H1 (cell line): Measurements from ENCODE around the gene NCAM1.

ENCODE experiments used
- EP300 ChIP-seq, 2 experiments: IDR thresholded peaks; 1 replicate in 1 of 2; 2 replicates in 1 of 2; pipeline ENCODE4 v1.6.1; 2011 to 2012; ENCODE audit warnings: low read depth in 2 of 2, low read length in 2 of 2, mild to moderate bottlenecking in 2 of 2, borderline replicate concordance in 1 of 2, inconsistent platforms in 1 of 2, moderate library complexity in 1 of 2
- EZH2 ChIP-seq: fragments of 200-600 bp; sonication (generic); IDR thresholded peaks from 2 replicates; pipeline ENCODE4 v1.7.1; 2012; ENCODE audit warnings: low read depth, mild to moderate bottlenecking, moderate library complexity, low read length, inconsistent platforms; ENCODE audit not compliant: severe bottlenecking
- GTF2F1 ChIP-seq: IDR thresholded peaks from 2 replicates; pipeline ENCODE4 v1.6.1; 2012; ENCODE audit warnings: low read depth, low read length, improper control_type of control experiment, borderline replicate concordance
- JUND ChIP-seq: IDR thresholded peaks from 2 replicates; pipeline ENCODE4 v1.6.1; 2011; ENCODE audit warnings: mild to moderate bottlenecking, improper control_type of control experiment, low read length
- POLR2A ChIP-seq, 2 experiments: IDR thresholded peaks; 1 replicate in 1 of 2; 2 replicates in 1 of 2; pipeline ENCODE4 v1.6.1; 2011; ENCODE audit warnings: low read depth in 2 of 2, low read length in 2 of 2, mild to moderate bottlenecking in 2 of 2; ENCODE audit errors: control extremely low read depth in 1 of 2
- RNF2 ChIP-seq: fragments of 200-900, 300-1000 bp; sonication (generic); IDR thresholded peaks from 2 replicates; pipeline ENCODE4 v1.7.1; 2016; ENCODE audit warnings: borderline replicate concordance, low read depth, mild to moderate bottlenecking, antibody characterized with exemption, low read length; ENCODE audit not compliant: poor library complexity, severe bottlenecking; ENCODE audit errors: missing control alignments
- RXRA ChIP-seq: IDR thresholded peaks from 2 replicates; pipeline ENCODE4 v1.6.1; 2011; ENCODE audit warnings: low read depth, mild to moderate bottlenecking, low read length, moderate library complexity; ENCODE audit not compliant: insufficient read depth
- SP1 ChIP-seq: IDR thresholded peaks from 2 replicates; pipeline ENCODE4 v1.6.1; 2011; ENCODE audit warnings: low read depth, low read length
- SP2 ChIP-seq: IDR thresholded peaks from 2 replicates; pipeline ENCODE4 v1.6.1; 2012; ENCODE audit warnings: mild to moderate bottlenecking, low read length, inconsistent platforms
- SP4 ChIP-seq: IDR thresholded peaks from 2 replicates; pipeline ENCODE4 v1.6.1; 2012; ENCODE audit warnings: low read length, inconsistent platforms
- TCF12 ChIP-seq: IDR thresholded peaks from 2 replicates; pipeline ENCODE4 v1.6.1; 2011; ENCODE audit warnings: low read depth, mild to moderate bottlenecking, low read length
- TF ChIP-seq, protein P1 (sequence below), 3 experiments: IDR thresholded peaks; 1 replicate in 2 of 3; 2 replicates in 1 of 3; pipeline versions ENCODE4 v1.5.1 to v1.6.1; 2011; ENCODE audit warnings: low read length in 3 of 3, mild to moderate bottlenecking in 3 of 3, inconsistent platforms in 2 of 3, low read depth in 1 of 3, moderate library complexity in 1 of 3; ENCODE audit not compliant: insufficient read depth in 1 of 3; ENCODE audit errors: control extremely low read depth in 1 of 3
- TF ChIP-seq, protein P2 (sequence below): IDR thresholded peaks from 2 replicates; pipeline ENCODE4 v1.6.1; 2012; ENCODE audit warnings: inconsistent platforms
- TF ChIP-seq, protein P3 (sequence below): IDR thresholded peaks from 2 replicates; pipeline ENCODE4 v1.6.1; 2012; ENCODE audit warnings: inconsistent platforms

DNA sequence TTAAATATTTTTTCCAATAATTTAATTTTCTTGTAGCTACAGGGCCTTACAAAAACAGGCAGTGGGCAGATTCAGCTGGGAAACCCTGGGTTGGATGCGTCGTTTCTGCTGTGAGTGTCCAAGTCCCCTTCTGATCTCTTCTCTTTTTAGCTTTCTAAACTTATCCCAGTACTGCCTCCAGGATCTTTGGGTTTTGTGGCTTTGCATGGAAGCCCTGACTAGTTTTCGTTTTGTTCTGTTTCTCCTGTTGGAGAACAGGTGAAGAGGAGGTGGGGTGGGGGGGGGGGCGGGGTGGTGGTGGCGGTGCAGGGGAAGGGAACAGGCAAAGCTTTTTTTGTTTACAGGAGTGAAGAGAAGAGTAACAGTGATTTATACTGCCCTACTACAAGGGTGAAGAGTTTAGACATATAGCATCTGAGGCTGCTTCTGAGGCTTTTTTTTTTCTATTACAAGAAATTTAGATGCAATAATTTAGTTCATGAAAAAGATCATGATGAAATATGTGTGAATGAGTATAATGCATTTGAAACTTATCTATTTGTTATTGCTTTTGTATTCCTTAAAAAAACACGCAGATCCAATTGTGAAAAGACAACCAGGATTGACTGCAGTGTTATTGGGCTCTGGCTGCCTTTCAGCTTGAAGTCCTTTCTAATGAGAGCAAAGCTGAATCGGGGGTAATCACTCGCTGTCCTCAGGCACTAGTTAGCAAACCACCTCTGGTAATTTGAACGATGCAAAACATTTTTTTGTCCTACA lies 142.9 kb downstream of the NCAM1 start:
- TF ChIP-seq RXRA = no peak
- no peak for TF ChIP-seq SP4
- TF ChIP-seq, protein P1, sequence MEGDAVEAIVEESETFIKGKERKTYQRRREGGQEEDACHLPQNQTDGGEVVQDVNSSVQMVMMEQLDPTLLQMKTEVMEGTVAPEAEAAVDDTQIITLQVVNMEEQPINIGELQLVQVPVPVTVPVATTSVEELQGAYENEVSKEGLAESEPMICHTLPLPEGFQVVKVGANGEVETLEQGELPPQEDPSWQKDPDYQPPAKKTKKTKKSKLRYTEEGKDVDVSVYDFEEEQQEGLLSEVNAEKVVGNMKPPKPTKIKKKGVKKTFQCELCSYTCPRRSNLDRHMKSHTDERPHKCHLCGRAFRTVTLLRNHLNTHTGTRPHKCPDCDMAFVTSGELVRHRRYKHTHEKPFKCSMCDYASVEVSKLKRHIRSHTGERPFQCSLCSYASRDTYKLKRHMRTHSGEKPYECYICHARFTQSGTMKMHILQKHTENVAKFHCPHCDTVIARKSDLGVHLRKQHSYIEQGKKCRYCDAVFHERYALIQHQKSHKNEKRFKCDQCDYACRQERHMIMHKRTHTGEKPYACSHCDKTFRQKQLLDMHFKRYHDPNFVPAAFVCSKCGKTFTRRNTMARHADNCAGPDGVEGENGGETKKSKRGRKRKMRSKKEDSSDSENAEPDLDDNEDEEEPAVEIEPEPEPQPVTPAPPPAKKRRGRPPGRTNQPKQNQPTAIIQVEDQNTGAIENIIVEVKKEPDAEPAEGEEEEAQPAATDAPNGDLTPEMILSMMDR (IDR thresholded peaks at IDR 0.05; ENCODE audit: control extremely low read depth in 1 of 3, insufficient read depth in 1 of 3, low read depth in 1 of 3, low read length in 3 of 3) = no peak
- TF ChIP-seq TCF12 = no peak
- no peak for TF ChIP-seq SP2
- no peak for TF ChIP-seq SP1
- no peak for TF ChIP-seq GTF2F1
- TF ChIP-seq POLR2A (IDR thresholded peaks at IDR 0.05; ENCODE audit: control extremely low read depth in 1 of 2, low read depth in 2 of 2, low read length in 2 of 2) = no peak
- TF ChIP-seq EZH2 = no peak
- no peak for TF ChIP-seq EP300 (IDR thresholded peaks at IDR 0.05; ENCODE audit: borderline replicate concordance in 1 of 2, low read depth in 2 of 2, low read length in 2 of 2)
- TF ChIP-seq, protein P2, sequence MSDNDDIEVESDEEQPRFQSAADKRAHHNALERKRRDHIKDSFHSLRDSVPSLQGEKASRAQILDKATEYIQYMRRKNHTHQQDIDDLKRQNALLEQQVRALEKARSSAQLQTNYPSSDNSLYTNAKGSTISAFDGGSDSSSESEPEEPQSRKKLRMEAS = no peak
- no peak for TF ChIP-seq RNF2
- TF ChIP-seq JUND = no peak
- TF ChIP-seq, protein P3, sequence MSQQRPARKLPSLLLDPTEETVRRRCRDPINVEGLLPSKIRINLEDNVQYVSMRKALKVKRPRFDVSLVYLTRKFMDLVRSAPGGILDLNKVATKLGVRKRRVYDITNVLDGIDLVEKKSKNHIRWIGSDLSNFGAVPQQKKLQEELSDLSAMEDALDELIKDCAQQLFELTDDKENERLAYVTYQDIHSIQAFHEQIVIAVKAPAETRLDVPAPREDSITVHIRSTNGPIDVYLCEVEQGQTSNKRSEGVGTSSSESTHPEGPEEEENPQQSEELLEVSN = no peak
